ENCODE results near the gene SLC45A3.
A peak's percentile ranks its signal among the peaks of the same experiment; 100 is the strongest.

Gene SLC45A3

DNA sequence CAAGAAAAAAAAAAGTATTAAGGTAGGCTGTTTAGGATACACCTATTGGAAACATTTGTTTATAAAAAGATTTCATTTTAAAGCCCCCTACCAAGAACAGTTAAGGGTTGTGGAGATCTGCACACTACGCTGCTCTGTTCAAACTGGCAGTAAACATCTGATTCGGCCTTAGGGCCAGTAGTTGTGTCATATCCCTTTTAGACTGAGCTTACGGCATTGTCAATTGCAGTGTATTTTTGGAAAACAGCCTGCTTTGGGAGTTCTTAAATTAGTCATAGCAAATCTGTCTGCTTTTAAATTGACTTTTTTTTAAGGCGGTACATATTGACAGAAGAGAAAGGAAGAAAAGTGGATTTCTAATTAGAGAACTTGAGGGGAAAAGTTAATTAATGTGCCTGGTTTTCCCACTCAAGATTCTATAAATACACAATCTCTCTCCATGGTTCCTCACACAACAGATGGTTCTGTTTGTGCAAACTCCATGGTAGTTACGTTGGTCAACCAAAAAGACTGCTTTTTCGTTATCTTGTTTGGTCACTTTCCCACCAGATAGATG lies 46.8 kb downstream of the SLC45A3 start:
- peak; percentile 17 for DNase-seq

GRCh38 chr1:205632669-205633169 lies 47.6 kb downstream of the SLC45A3 start:
- no peak for DNase-seq

- DNase-seq: peak; percentile 97
Observed at GRCh38 chr1:205631768-205632668, 48.3 kb downstream of the SLC45A3 start, which contains the start of gene ELK4. TSS of gene ELK4 (minus strand) at chr1:205632011. CDS start at chr1:205623882, 8,129 bp downstream.

DNA sequence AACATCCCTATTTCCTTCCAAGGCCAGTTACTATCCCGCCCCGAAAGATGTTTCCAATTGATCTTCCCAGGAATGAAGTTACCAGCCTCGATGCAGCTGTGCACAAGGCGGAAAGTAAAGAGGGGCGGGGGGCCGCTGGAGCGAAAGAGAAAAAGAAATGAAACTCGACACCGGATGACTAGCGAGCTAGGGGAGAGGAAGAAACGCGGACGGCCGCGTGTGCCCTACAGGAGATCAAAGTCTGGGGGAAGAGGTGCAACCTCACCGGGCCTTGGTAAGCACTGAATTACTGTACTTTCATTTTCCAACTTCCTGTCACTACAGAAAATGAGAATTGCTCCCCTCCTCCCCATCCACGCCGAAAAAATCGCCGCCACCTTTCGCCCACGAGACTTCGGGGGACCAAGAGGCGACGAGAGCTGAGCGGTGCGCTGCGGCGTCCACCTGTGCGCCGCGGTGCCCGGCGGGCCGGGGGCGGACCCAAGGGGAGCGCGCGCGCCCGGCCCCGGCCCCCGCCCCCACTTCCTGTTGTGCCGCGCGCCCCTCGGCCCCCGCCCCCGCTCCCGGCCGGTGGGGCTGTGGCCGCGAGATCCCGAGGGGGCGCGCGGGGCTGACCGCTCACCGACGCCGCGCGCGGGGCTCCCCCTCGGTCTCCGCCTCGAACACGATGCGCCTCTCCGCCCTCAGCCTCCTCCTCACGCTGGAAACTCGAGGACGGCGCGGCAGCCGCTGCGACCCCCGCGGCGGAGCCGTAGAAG lies 49.1 kb downstream of the SLC45A3 start:
- peak; percentile 71 for DNase-seq

- DNase-seq: no peak
Observed at GRCh38 chr1:205630651-205631009, 49.7 kb downstream of the SLC45A3 start.

DNA sequence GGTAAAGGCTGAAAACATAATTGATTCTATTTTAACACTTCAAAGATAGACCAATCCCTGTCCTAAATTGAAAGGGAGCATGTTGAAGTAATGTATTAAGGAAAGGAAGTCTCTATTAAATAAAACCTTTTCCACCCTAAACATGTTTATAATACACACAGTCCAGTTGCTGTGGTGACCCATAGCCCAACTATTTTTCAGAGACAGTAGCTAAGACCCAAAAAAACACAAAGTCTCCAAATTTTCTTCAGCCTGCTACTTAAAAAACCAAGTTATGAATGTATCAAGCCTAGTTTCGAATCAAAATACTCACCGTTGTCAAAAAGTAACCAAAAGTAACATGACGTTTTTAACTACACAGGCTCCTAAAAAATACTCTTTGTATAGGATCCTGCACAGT lies 50.1 kb downstream of the SLC45A3 start:
- peak; percentile 13 for DNase-seq

- no peak for DNase-seq
Observed at GRCh38 chr1:205629751-205630150, 50.6 kb downstream of the SLC45A3 start.

DNA sequence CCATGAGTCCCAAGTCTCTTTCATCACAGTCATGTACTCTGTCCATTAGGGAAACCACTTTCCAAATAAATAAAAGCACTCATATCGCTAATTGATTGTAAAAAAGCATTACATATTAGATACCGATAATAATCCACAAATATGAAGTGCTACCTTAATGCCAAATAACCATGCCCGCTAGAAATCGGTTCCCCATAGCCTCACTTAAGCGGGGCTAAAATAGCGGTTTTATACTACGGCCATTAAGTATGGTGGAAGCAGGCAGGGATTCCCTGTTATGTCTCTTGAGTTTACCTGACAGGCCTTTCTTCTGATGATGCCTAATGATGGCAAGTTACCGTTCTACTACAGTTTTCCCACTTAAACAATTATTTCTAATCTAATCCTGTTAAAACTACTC lies 52.4 kb downstream of the SLC45A3 start:
- DNase-seq: no peak

GRCh38 chr1:205626216-205626615 lies 54.1 kb downstream of the SLC45A3 start:
- DNase-seq: no peak

GRCh38 chr1:205623646-205624045 lies 56.7 kb downstream of the SLC45A3 start:
- DNase-seq: no peak

- no peak for DNase-seq
Observed at GRCh38 chr1:205620269-205620668, 60.0 kb downstream of the SLC45A3 start.

- DNase-seq: no peak
Observed at GRCh38 chr1:205619376-205619775, 60.9 kb downstream of the SLC45A3 start.

GRCh38 chr1:205616563-205617293 lies 63.6 kb downstream of the SLC45A3 start:
- no peak for DNase-seq

DNA sequence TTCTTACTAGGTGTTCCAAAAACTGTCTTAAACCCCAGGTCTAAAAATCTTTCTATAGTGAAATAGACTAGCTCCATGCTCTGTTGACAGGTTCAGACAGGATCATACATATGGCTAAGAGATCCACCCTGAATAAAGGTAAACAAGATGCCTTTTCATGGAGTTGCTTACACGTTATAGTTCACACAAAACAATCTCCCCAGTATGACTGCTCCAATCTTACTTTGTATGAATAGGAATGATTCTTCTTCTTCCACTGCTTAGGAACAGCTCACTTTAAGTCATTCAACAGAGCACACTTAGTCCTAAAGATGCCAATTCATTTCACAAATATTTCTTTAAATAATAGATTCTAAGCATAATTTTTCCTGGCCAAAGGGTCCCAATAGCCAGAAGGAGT lies 64.5 kb downstream of the SLC45A3 start:
- DNase-seq: no peak

GRCh38 chr1:205613854-205614412 lies 66.4 kb downstream of the SLC45A3 start:
- no peak for DNase-seq

DNA sequence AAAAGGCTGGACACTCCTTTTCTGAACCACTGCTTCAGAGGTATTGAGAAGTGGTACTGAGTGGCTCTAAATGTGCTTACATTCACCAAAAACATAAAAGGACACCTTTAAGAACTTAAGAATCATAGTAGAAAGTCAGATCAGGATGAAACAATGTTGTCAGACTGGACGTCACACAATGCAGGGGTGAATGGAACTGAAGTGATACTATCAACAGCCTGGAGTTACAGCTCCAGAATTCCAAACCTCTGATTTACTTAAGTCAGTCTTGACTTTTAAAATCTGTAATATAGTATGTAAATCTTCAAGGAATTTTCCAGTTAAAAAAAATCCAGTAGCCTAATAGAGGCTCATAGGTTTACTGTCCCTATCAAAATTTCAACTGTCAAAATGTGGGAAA lies 67.8 kb downstream of the SLC45A3 start:
- DNase-seq: no peak

DNA sequence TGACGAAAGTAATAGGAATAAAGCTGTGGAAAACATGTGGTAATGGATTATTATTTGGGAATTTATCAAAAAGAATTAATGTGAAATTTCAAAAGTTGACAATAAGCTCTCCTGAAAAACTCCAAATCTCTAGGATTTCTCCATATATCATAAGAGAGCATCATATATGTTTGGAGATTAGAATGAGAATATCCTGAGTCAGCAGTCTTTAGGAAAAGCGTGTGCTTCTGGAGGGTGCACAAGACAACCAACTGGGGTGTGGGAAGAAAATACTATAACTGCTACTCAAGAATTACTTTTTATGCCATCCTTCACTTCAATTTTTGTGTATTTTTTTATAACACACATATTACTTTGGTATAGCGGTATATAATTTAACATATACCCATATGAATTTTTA lies 68.2 kb downstream of the SLC45A3 start:
- no peak for DNase-seq

DNA sequence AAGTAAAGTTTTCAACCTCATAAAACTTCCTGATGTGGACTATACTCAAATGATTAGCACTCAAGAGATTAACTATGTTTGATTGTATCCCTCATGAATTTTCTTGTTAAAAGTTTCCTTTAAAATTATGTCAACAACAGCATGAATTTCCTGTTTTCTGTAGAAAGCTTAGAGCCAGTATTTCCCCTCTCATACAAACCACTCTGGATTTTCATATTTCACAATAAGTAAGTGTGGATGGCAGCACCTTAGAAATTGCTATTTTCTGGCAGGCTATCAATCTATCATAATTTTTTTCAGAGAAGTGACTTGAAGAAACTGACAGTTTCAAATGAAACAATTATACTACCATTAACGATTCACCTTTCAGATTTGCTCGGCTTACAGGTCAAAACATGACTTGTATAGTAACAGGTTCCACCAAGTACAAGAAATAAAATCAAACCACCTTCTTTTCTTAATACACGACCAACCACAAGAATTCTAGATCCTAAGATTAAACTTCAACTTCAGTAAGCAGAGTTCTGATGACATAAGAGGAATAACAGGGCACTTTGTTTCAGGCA lies 69.3 kb downstream of the SLC45A3 start:
- no peak for DNase-seq

DNA sequence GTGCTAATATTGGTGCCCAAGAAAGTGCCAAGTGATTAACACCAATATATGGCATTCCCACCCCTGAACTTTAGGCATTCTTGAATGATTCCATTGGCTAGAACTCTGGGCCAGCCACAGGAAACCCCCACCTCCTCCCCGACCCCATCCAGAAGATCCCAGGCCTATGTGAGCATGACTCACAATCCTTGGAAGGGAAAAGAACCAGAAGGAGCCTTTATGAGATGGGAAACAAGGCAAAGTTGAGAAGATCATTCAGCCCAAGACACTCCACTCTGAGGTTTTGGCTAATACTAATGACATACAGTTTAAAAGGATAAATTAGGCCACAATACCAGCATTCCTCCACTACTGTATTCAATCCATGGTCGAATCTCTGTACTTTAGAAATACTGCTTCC lies 70.3 kb downstream of the SLC45A3 start:
- DNase-seq: peak; percentile 39
